ENCODE data around the gene LAMB1. TPM values are rescaled to one million over a fixed set of nuclear protein-coding genes. Genes with fewer than 3 reads are reported as not detected.

Gene LAMB1
- total RNA-seq, 1 donor from 2014 or later: 0.41 TPM

DNA sequence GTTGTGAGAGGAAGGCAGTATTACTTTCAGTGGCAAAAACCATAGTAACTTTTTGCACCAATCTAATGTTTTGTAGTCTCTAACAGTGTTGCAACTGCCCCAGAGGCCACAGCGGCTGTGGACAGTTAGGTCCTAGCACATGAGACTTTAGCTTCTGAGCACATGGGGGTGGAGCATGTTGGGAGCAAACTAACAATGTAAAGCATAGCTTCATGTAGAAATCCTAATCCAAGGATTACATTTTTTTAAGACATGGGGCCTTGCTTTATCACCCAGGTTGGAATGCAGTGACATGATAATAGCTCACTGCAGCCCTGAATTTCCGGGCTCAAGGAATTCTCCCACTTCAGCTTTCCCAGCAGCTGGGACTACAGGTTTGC is 49.0 kb downstream of the LAMB1 start:
- no peak for DNase-seq (ENCODE audit: low spot score)
- Mint-ChIP-seq H3K27me3 (ENCODE audit: low read depth) (peaks cover 14% of the 10 kb centered on the region), H3K36me3 (ENCODE audit: low read depth) (no peaks in the 10 kb centered on the region), H3K4me3 (ENCODE audit: low read depth) (no peak overlapping the region), H3K9me3 (no peaks in the 10 kb centered on the region), H3K27ac (no peak overlapping the region), H3K4me1 (ENCODE audit: low read depth) (no peaks in the 10 kb centered on the region)
- intact Hi-C loops (cut with micrococcal nuclease): no loop called here

- Mint-ChIP-seq H3K9me3 (no peaks in the 10 kb centered on the region), H3K36me3 (ENCODE audit: low read depth) (no peaks in the 10 kb centered on the region), H3K4me1 (ENCODE audit: low read depth) (no peaks in the 10 kb centered on the region), H3K4me3 (ENCODE audit: low read depth) (no peak overlapping the region), H3K27me3 (ENCODE audit: low read depth) (peaks cover 13% of the 10 kb centered on the region), H3K27ac (no peak overlapping the region)
- DNase-seq (ENCODE audit: low spot score): no peak
- intact Hi-C loops (cut with micrococcal nuclease): no loop called here
Measured at GRCh38 chr7:107953265-107953923, 49.6 kb downstream of the LAMB1 start.

- intact Hi-C loops (cut with micrococcal nuclease): no loop called here
- DNase-seq (ENCODE audit: low spot score): no peak
- peaks cover 9% of the 10 kb centered on the region for H3K27me3 Mint-ChIP-seq (ENCODE audit: low read depth)
- H3K4me3 Mint-ChIP-seq (ENCODE audit: low read depth): no peak overlapping the region
- no peak overlapping the region for H3K27ac Mint-ChIP-seq
- no peaks in the 10 kb centered on the region for H3K4me1 Mint-ChIP-seq (ENCODE audit: low read depth)
- H3K9me3 Mint-ChIP-seq: no peaks in the 10 kb centered on the region
- H3K36me3 Mint-ChIP-seq (ENCODE audit: low read depth): no peaks in the 10 kb centered on the region
Measured at GRCh38 chr7:107951896-107952295, 51.1 kb downstream of the LAMB1 start.

DNA sequence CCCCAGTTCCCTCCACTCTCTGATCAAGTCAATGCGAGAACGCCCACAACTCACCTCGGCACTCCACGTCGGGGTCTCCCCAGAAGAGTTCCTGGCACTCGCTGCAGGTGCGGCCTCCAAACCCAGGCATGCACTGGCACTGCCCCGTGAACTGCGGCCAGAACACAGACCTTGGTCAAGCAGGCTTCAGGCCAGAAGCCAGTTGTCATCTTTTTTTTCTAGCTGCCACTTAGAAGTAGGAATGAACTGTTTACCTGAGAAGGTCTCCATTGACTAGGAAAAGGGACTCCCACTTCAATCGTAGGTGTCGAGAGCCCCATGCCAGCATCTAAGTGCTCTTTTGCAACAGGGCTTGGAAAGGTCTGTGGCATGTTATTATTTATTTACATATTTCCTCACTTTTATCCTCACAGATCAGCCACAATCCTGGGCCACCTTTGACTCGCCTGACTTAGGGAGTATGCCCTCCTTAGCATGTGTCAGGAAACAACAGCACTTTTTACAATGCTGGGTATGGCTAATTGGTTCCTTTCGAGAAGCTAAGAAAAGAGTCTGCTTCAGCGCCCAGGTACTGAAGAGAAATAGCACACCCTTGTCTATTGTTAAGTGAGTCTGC is 51.7 kb downstream of the LAMB1 start:
- Mint-ChIP-seq H3K27me3 (ENCODE audit: low read depth) (peaks cover 9% of the 10 kb centered on the region), H3K36me3 (ENCODE audit: low read depth) (no peaks in the 10 kb centered on the region), H3K27ac (no peak overlapping the region), H3K9me3 (no peaks in the 10 kb centered on the region), H3K4me3 (ENCODE audit: low read depth) (no peak overlapping the region), H3K4me1 (ENCODE audit: low read depth) (no peaks in the 10 kb centered on the region)
- no peak for DNase-seq (ENCODE audit: low spot score)
- intact Hi-C loops (cut with micrococcal nuclease): no loop called here

- Mint-ChIP-seq H3K9me3 (no peaks in the 10 kb centered on the region), H3K4me3 (ENCODE audit: low read depth) (no peak overlapping the region), H3K27me3 (ENCODE audit: low read depth) (peaks cover 6% of the 10 kb centered on the region), H3K4me1 (ENCODE audit: low read depth) (no peaks in the 10 kb centered on the region), H3K36me3 (ENCODE audit: low read depth) (no peaks in the 10 kb centered on the region), H3K27ac (no peak overlapping the region)
- intact Hi-C loops (cut with micrococcal nuclease): no loop called here
- DNase-seq (ENCODE audit: low spot score): no peak
Measured at GRCh38 chr7:107949443-107949935, 53.5 kb downstream of the LAMB1 start.

GRCh38 chr7:107948645-107949442 is 54.1 kb downstream of the LAMB1 start:
- intact Hi-C loops (cut with micrococcal nuclease): no loop called here
- no peak overlapping the region for H3K4me3 Mint-ChIP-seq (ENCODE audit: low read depth)

GRCh38 chr7:107946881-107947280 is 56.1 kb downstream of the LAMB1 start:
- Mint-ChIP-seq H3K4me3 (ENCODE audit: low read depth) (no peak overlapping the region), H3K27me3 (ENCODE audit: low read depth) (peaks cover 3% of the 10 kb centered on the region), H3K36me3 (ENCODE audit: low read depth) (no peaks in the 10 kb centered on the region), H3K4me1 (ENCODE audit: low read depth) (no peaks in the 10 kb centered on the region), H3K9me3 (no peaks in the 10 kb centered on the region), H3K27ac (no peak overlapping the region)
- intact Hi-C loops (cut with micrococcal nuclease): no loop called here
- DNase-seq (ENCODE audit: low spot score): no peak

More at GRCh38 chr7:107948645-107949442, 54.1 kb downstream of the LAMB1 start:
- Mint-ChIP-seq H3K9me3 (no peaks in the 10 kb centered on the region), H3K27ac (no peak overlapping the region), H3K4me1 (ENCODE audit: low read depth) (no peaks in the 10 kb centered on the region), H3K27me3 (ENCODE audit: low read depth) (peaks cover 6% of the 10 kb centered on the region), H3K36me3 (ENCODE audit: low read depth) (no peaks in the 10 kb centered on the region)
- no peak for DNase-seq (ENCODE audit: low spot score)

DNA sequence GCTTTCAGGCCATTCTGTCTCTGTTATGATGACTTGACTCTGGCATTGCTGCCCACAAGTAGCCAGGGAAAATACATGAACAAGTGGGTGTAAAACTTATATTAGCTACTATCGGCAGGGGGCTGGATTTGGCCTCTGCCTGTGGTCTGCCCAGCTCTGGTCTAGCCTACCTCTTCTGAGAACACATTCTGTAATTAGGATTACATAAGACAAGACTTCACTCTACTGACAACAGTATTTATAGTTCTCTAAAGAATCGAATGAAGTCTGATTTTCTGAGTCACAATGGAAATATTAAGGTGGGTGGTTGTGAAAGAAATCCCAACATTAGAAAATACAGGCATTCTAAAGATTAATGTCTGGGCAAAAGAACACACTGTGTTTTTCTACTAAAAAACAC is 56.5 kb downstream of the LAMB1 start:
- Mint-ChIP-seq H3K27me3 (ENCODE audit: low read depth) (peaks cover 3% of the 10 kb centered on the region), H3K4me1 (ENCODE audit: low read depth) (no peaks in the 10 kb centered on the region), H3K27ac (no peak overlapping the region), H3K36me3 (ENCODE audit: low read depth) (no peaks in the 10 kb centered on the region), H3K9me3 (no peaks in the 10 kb centered on the region), H3K4me3 (ENCODE audit: low read depth) (no peak overlapping the region)
- intact Hi-C loops (cut with micrococcal nuclease): no loop called here
- no peak for DNase-seq (ENCODE audit: low spot score)

DNA sequence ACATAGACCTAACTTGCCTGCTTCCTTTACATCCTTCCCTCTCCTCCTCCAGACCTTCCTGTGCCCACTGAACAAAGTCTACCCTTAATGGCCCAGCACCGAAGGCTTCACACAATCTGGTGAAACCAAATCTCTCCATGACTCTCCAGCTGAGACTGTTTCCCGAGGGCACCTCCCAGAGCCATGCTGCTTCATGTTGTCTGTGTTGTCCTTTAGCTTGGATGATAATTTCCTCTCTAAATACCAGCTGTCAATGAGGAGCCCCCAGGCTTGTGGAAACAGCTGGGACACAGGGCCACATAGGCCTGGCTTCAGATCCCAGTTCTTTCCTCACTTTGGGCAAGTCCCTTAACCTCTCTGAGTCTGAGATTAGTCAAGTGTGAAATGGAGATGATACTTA is 57.6 kb downstream of the LAMB1 start:
- peaks cover 3% of the 10 kb centered on the region for H3K27me3 Mint-ChIP-seq (ENCODE audit: low read depth)
- H3K27ac Mint-ChIP-seq: no peak overlapping the region
- H3K4me1 Mint-ChIP-seq (ENCODE audit: low read depth): no peaks in the 10 kb centered on the region
- no peaks in the 10 kb centered on the region for H3K9me3 Mint-ChIP-seq
- H3K36me3 Mint-ChIP-seq (ENCODE audit: low read depth): no peaks in the 10 kb centered on the region
- no peak for DNase-seq (ENCODE audit: low spot score)
- intact Hi-C loops (cut with micrococcal nuclease): no loop called here
- no peak overlapping the region for H3K4me3 Mint-ChIP-seq (ENCODE audit: low read depth)

DNA sequence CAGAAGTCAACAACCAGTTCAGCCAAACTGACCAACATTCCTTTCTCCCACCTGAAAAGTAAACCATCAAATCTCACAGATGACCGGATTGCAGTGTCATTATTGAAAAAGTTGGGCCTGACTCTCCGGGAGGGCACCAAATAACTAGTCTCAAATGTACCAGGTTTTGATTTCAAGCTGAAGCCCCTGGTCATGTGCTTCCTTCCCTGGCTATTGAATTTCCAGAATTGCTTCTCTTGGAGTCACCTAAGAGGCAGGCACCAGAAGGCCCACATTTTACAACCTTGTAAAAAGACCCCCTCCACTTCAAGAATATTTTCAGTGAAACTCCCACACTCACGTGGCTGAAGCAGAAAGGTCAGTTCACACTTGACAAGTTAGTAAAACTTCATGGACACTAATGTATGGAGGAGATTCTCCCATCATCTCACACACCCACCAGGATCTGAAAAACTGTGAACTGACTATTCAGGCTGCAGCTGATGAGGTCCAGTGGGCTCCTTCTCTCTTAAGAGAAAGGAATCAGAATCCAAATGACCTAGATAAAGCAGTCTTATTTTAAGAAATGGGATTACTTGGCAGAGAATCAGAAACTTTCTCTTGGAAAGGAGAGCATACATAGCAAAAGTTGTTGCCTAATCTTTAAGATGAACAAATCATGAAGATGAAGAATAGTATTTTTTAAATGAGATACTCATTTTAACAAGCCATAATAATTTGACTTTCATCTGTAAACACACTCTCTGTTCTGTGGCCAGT is 58.4 kb downstream of the LAMB1 start:
- Mint-ChIP-seq H3K4me1 (ENCODE audit: low read depth) (no peaks in the 10 kb centered on the region), H3K36me3 (ENCODE audit: low read depth) (no peaks in the 10 kb centered on the region), H3K9me3 (no peaks in the 10 kb centered on the region), H3K27ac (no peak overlapping the region), H3K4me3 (ENCODE audit: low read depth) (no peak overlapping the region), H3K27me3 (ENCODE audit: low read depth) (peaks cover 3% of the 10 kb centered on the region)
- DNase-seq (ENCODE audit: low spot score): no peak
- intact Hi-C loops (cut with micrococcal nuclease): no loop called here

DNA sequence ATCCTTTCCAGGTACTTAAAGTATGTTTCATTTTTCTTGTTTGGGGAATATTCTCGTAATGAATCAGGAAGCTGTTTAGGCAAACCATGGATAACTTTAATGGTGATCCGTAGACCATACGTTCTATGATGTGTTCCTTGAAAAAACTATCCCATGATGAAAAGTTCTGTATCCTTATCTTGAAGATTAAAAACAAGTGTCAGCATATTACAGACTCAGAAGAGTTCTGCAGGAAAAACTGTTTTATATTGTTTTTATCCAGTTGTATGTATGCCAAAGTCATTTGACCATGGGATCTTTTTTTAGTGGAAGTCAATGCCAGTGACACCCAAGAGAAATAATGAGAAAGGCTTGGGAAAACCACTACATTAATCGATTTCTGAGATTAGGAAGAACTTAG is 59.9 kb downstream of the LAMB1 start:
- no peak overlapping the region for H3K4me3 Mint-ChIP-seq (ENCODE audit: low read depth)

DNA sequence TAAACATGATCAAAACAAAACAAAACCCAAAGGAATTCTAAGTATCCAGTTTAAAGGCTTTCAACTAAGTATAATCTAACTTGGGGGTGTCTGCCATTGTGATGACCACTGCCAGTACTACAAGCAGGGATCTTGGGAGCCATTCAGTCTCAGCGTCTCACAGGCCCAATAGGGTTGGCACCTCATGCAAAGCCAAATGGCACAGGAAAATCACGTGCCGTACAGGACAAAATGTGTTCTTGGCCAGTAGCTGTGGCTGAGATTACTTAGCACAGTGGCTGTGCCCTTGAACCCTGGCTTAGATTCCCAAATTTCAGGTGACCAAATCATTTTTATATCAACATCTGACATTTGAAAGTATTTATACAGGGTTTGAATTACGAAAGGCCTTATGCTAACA is 62.0 kb downstream of the LAMB1 start:
- no peaks in the 10 kb centered on the region for H3K9me3 Mint-ChIP-seq
- no peak for DNase-seq (ENCODE audit: low spot score)
- H3K4me3 Mint-ChIP-seq (ENCODE audit: low read depth): no peak overlapping the region
- no peak overlapping the region for H3K27ac Mint-ChIP-seq
- no peaks in the 10 kb centered on the region for H3K27me3 Mint-ChIP-seq (ENCODE audit: low read depth)
- H3K4me1 Mint-ChIP-seq (ENCODE audit: low read depth): peaks cover 2% of the 10 kb centered on the region
- no peaks in the 10 kb centered on the region for H3K36me3 Mint-ChIP-seq (ENCODE audit: low read depth)
- intact Hi-C loops (cut with micrococcal nuclease): no loop called here

More for the DNA sequence above, 59.9 kb downstream of the LAMB1 start:
- Mint-ChIP-seq H3K27me3 (ENCODE audit: low read depth) (no peaks in the 10 kb centered on the region), H3K36me3 (ENCODE audit: low read depth) (no peaks in the 10 kb centered on the region), H3K9me3 (no peaks in the 10 kb centered on the region), H3K4me1 (ENCODE audit: low read depth) (no peaks in the 10 kb centered on the region), H3K27ac (no peak overlapping the region)
- intact Hi-C loops (cut with micrococcal nuclease): no loop called here
- DNase-seq (ENCODE audit: low spot score): no peak
